Globus pallidus (tissue), 1 donor: Measurements from ENCODE around the gene ZNF628.

Experiments
- DNase-seq: peaks from one replicate; pipeline ENCODE4 v3.0.0-alpha.2; 2015; ENCODE audit warnings: low spot score

The ZNF628 gene

DNA sequence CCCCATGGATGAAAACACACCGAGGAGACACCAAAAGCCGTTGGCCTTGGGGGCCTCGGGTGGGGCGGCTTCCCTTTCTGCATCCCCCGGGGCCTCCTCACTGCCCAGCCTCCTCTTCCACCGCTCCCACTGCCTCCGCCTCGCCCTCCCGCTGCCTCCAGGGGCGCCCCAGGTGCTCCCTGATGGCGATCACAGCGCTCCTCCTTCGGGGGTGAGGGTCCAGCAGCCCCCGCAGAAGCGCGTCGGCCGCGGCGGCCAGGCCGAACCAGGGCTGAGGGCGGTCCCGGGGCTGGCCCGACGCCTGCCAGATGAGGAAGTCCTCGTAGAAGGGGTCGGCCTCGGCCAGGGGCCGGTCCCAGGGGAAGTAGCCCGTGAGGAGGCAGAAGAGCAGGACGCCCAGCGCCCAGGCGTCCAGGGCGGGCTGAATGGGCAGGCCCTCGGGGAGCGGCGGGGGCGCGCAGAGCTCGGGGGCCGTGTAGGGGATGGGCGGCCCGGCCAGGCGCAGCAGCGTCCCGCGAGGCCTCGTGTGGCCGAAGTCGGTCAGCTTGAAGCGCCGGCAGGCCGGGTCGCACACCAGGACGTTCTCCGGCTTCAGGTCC lies 53.3 kb downstream of the ZNF628 start:
- no peak for DNase-seq

DNA sequence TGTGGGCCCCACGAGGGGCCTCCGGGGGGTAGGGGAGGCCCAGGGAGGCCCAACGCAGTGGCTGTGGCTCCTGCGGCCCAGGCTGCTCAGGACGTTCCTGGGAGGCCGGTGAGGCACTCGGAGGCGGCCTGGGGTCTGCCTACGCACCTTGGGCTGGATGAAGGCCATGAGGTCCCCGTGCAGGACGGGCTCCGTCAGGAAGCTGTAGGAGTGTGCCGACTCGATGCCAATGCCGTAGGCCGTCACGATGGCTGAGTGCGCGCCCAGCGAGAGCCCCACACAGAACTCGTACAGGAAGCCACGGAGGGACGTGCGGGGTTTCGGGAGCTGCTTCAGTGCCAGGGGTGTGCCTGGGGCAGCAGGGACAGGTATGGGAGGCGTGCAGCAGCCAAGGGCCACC lies 54.6 kb downstream of the ZNF628 start:
- no peak for DNase-seq
